ENCODE measurements around the gene TBX18.

TBX18 gene

GRCh38 chr6:84764332-84765049, at the start of gene TBX18:
TSS of gene TBX18 (minus strand) at chr6:84764598. CDS start at chr6:84764181, 417 bp downstream.
- DNase-seq (ENCODE audit: low read depth, low spot score): peak; percentile 99
- in situ Hi-C loops (cut with HindIII; ENCODE audit: low sequenced_read_pairs): loop anchor here (10.0 kb wide), 1 partner anchor 340 kb away; no protein-coding TSS in a partner anchor
- H3K4me3 ChIP-seq (ENCODE audit: low read depth, low read length): peak within 1 kb of the TSS; percentile 70
- peak; percentile 25 for TF ChIP-seq CTCF (IDR thresholded peaks at IDR 0.05; ENCODE audit: low read depth, low read length)

- no peak overlapping the region for H3K4me3 ChIP-seq (ENCODE audit: low read depth, low read length)
- in situ Hi-C loops (cut with HindIII; ENCODE audit: low sequenced_read_pairs): no loop called here
- TF ChIP-seq CTCF (IDR thresholded peaks at IDR 0.05; ENCODE audit: low read depth, low read length): no peak
- no peak for DNase-seq (ENCODE audit: low read depth, low spot score)
These were observed 47.0 kb upstream of the TBX18 start for GRCh38 chr6:84811351-84811750.

GRCh38 chr6:84809455-84809854, 45.1 kb upstream of the TBX18 start:
- no peak overlapping the region for H3K4me3 ChIP-seq (ENCODE audit: low read depth, low read length)
- in situ Hi-C loops (cut with HindIII; ENCODE audit: low sequenced_read_pairs): no loop called here
- DNase-seq (ENCODE audit: low read depth, low spot score): no peak
- no peak for TF ChIP-seq CTCF (IDR thresholded peaks at IDR 0.05; ENCODE audit: low read depth, low read length)

GRCh38 chr6:84808491-84809061, 44.2 kb upstream of the TBX18 start:
- no peak for TF ChIP-seq CTCF (IDR thresholded peaks at IDR 0.05; ENCODE audit: low read depth, low read length)
- DNase-seq (ENCODE audit: low read depth, low spot score): no peak
- H3K4me3 ChIP-seq (ENCODE audit: low read depth, low read length): no peak overlapping the region
- in situ Hi-C loops (cut with HindIII; ENCODE audit: low sequenced_read_pairs): no loop called here

DNA sequence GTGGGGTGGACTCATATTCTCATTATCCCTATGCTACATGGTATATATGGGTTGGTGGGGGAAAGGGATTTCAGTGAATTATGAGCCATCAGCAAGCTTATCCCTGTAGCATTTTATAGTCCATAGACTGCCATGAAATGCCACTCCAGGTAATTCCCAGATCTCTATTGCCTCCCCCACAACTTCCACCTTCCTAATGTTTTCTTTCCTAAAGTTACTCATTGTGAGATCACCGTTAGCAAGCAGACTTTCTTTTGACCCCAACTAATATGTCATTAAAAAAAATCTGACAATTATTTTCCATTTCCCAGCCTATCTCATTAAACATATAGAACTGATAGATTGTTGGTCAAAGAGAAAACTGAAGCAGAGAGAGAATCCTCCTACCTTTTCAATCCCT, 40.7 kb upstream of the TBX18 start:
- H3K4me3 ChIP-seq (ENCODE audit: low read depth, low read length): no peak overlapping the region
- in situ Hi-C loops (cut with HindIII; ENCODE audit: low sequenced_read_pairs): no loop called here
- no peak for TF ChIP-seq CTCF (IDR thresholded peaks at IDR 0.05; ENCODE audit: low read depth, low read length)
- DNase-seq (ENCODE audit: low read depth, low spot score): no peak

- in situ Hi-C loops (cut with HindIII; ENCODE audit: low sequenced_read_pairs): no loop called here
- no peak for TF ChIP-seq CTCF (IDR thresholded peaks at IDR 0.05; ENCODE audit: low read depth, low read length)
- peak; percentile 60 for DNase-seq (ENCODE audit: low read depth, low spot score)
- no peak overlapping the region for H3K4me3 ChIP-seq (ENCODE audit: low read depth, low read length)
These were observed 40.3 kb upstream of the TBX18 start for GRCh38 chr6:84804720-84805119.
